Measurements from ENCODE around the gene EXTL2.
"Not testable (repeated sequence)": the region's sequence is repeated elsewhere in the genome, so short reads cannot be mapped to it uniquely, and the experiment has no call there.

The EXTL2 gene

GRCh38 chr1:100902365-100902764 is 7.7 kb upstream of the EXTL2 start:
- DNase-seq (ENCODE audit: low spot score), result no peak

GRCh38 chr1:100896481-100896982 is 1.9 kb upstream of the EXTL2 start:
- peak; percentile 26 for DNase-seq (ENCODE audit: low spot score)

- peak; percentile 92 for DNase-seq (ENCODE audit: low spot score)
Observed at GRCh38 chr1:100895540-100896480, 1.2 kb upstream of the EXTL2 start, which contains the start of gene SLC30A7. TSS of gene SLC30A7 (plus strand) at chr1:100896090. CDS start at chr1:100896263, 173 bp downstream.

- no peak for DNase-seq (ENCODE audit: low spot score)
Observed at GRCh38 chr1:100893718-100894117, 924 bp downstream of the EXTL2 start.

- DNase-seq (ENCODE audit: low spot score), result no peak
Observed at GRCh38 chr1:100892554-100892953, 2.1 kb downstream of the EXTL2 start.

GRCh38 chr1:100891380-100891779 is 3.3 kb downstream of the EXTL2 start:
- no peak for DNase-seq (ENCODE audit: low spot score)

- not testable (repeated sequence) for DNase-seq (ENCODE audit: low spot score)
Observed at GRCh38 chr1:100889869-100890482, 4.7 kb downstream of the EXTL2 start.

GRCh38 chr1:100889007-100889406 is 5.6 kb downstream of the EXTL2 start:
- DNase-seq (ENCODE audit: low spot score), result not testable (repeated sequence)

- no peak for DNase-seq (ENCODE audit: low spot score)
Observed at GRCh38 chr1:100883963-100884362, 10.7 kb downstream of the EXTL2 start.

GRCh38 chr1:100882698-100883097 is 11.9 kb downstream of the EXTL2 start:
- no peak for DNase-seq (ENCODE audit: low spot score)

GRCh38 chr1:100881687-100882086 is 13.0 kb downstream of the EXTL2 start:
- no peak for DNase-seq (ENCODE audit: low spot score)

- DNase-seq (ENCODE audit: low spot score), result no peak
Observed at GRCh38 chr1:100879422-100879821, 15.2 kb downstream of the EXTL2 start.

GRCh38 chr1:100876291-100876690 is 18.4 kb downstream of the EXTL2 start:
- DNase-seq (ENCODE audit: low spot score), result no peak

GRCh38 chr1:100875228-100875627 is 19.4 kb downstream of the EXTL2 start:
- DNase-seq (ENCODE audit: low spot score), result no peak

GRCh38 chr1:100874433-100874832 is 20.2 kb downstream of the EXTL2 start:
- DNase-seq (ENCODE audit: low spot score), result no peak

GRCh38 chr1:100869996-100870395 is 24.6 kb downstream of the EXTL2 start:
- DNase-seq (ENCODE audit: low spot score), result no peak

GRCh38 chr1:100868364-100868995 is 26.2 kb downstream of the EXTL2 start:
- DNase-seq (ENCODE audit: low spot score), result no peak

- no peak for DNase-seq (ENCODE audit: low spot score)
Observed at GRCh38 chr1:100866901-100867206, 27.8 kb downstream of the EXTL2 start.

- DNase-seq (ENCODE audit: low spot score), result peak; percentile 15
Observed at GRCh38 chr1:100866041-100866900, 28.4 kb downstream of the EXTL2 start.

- no peak for DNase-seq (ENCODE audit: low spot score)
Observed at GRCh38 chr1:100862591-100862990, 32.1 kb downstream of the EXTL2 start.

GRCh38 chr1:100861379-100861778 is 33.3 kb downstream of the EXTL2 start:
- DNase-seq (ENCODE audit: low spot score), result no peak

Data from iPS-NIHi11 (cell line).